ENCODE results near the gene ACKR3.

Gene ACKR3

DNA sequence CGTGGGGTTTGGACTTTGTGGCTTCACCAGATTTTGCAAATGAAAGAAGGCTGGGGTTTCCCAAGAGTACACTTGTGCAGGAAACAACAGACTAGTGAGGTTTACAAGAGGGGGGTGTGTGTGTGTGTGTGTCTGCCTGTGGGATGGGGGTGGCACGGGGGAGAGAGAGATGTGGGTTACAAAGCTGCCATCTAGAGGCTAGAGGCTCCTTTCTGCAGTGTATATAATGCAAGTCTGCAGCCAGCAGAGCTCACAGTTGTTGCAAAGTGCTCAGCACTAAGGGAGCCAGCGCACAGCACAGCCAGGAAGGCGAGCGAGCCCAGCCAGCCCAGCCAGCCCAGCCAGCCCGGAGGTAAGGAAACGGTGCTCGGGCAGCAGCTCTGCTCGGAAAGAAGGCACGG lies at the start of gene ACKR3:
Gene ACKR3, plus strand, starts transcription at position 253 of the 401 bp plus-strand sequence. CDS start 10,641 bp downstream, outside the sequence.
- DNase-seq (ENCODE audit: low spot score), result peak; percentile 87

DNA sequence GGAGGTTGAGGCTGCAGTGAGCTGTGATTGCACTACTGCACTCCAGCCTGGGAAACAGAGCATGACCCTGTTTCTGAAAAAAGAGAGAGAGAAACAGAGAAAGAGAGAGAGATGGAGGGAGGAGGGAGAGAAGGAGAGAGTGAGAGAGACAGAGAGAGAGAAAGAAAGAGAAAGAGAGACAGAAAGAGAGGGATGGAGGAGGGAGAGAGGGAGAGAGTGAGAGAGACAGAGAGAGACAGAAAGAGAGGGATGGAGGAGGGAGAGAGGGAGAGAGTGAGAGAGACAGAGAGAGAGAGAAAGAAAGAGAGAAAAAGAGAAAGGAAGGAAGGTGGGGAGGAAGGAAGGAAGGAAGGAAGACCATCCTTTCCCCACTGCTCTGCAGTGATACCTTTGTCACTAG lies 48.1 kb upstream of the ACKR3 start:
- DNase-seq (ENCODE audit: low spot score), result no peak

DNA sequence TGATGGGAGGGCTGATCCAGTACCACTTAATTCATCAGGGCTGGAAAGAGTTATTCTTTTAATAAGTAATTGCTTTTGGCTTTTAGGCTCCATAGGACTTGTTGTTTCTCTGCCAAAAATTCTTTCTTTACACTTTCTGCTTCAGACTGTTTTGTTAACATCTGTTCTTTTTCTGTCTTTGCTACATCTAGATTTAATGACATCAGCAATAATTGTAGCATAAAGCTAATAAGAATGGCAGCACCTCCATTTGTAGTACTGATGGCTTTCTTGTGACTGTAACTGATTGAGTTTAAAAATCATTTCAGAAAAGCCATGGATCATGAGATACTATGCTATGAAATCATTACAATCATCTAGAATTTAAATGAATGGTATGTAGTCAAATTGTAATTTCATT lies 46.4 kb upstream of the ACKR3 start:
- no peak for DNase-seq (ENCODE audit: low spot score)

DNA sequence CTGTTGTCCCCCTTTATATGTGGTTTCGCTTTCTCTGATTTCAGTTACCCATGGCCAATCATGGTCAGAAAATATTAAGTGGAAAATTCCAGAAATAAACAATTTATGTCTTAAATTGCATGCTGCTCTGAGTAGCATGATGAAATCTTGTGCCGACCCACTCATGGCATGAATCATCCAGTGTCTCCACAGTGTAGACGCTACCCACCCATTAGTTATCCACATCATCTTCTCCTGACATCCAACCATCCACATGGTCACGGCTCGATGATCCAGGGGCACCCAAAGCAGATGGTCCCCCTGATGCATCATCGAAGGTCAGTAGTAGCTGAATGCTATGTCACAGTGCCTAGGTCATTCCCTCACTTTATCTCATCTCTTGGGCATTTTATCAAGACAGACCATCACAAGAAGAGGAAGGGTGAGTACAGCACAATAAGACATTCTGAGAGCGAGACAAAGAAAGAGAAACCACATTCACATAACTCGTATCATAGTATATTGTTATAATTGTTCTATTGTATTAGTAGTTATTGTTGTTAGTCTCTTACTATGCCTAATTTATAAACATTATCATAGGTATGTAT lies 44.1 kb upstream of the ACKR3 start:
- DNase-seq (ENCODE audit: low spot score), result no peak

DNA sequence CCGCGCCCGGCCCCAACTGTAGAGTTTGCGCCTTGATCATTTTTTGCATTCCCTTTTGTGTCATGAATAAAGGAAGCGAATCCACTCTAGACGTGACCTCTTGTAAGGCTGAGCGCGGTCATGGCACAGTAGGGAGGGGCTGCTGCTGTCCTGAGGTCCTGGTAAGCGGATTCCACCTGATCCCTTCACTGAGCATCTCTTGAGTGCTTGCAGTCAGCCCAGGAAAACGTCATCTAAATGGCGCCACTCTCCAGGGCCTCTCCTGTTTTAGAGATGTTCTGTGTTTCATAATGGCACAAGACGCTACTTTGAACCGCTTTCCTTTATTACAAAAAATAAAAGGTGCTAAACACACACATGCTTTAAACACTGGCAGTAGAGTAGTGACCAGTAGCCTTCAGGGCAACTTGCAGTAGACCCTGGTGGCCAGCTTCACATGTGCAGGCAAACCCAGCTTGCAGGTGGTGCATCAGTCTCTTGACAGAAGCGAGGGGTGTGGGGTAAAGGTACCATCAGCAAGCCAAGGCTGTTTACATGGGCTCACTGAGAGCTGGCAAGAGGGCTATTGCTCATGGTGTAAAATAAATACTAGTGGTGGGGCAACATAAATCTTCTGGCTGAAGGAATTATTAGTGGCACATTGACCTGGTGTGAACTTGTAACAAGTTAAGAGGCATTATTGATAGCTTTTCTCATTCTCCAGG lies 43.0 kb upstream of the ACKR3 start:
- no peak for DNase-seq (ENCODE audit: low spot score)

DNA sequence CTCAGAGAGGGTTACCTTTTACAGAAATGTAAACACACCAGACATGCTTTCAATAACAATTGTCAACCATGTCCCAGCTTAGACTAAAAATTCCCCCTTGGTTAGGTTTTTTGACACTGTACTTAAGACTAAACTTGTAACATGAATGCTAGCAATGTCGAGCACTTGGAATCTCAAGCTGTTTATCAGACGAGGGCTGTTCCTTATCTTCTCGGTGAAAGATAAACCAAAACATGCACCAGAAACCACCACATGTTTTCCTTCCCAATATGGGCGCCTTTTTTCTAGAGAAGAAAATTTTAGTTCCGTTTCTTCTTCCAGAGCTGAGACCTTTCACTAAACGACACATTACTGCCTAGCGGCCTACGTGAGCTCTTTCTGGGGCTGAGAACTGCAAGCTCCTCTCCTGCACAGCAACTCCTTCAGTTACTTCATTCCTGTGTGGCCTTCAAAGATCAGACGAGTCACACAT lies 42.4 kb upstream of the ACKR3 start:
- DNase-seq (ENCODE audit: low spot score), result no peak

DNA sequence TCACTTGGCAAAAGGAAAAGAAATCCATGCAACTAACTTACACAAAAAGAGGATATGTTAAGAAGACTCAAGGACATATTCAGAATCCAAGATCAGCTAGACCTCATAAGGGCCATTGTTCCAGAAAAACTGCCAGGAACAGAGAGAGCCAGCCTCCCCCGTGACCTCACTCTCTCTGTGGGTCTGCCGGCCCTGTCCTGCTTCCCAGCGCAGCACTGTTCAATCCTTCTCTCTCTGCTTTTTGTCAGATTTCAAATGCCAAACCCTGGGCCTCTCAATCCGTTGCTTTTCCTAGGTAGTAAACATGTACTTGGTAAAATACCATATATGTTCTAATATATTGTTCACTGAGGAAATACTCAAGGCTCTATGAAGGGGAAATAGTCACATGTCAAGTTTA lies 40.0 kb upstream of the ACKR3 start:
- no peak for DNase-seq (ENCODE audit: low spot score)

DNA sequence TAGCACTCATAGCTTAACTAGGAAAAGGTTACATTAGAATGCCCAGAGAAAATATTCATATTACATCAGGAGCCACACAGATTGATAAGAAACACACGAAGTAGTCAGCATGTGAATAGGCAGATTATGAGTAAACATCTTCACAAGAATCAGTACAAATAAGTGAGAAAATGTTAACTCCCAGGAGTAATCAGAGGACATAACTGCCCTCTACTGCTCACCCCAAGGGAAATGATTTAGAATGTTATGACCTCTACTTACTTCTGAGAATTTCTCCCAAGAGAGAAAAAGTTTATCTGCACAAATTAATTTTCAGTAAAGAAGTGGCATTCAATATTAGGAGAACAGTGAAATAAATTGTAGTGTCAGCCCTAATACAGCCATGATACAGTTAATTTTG lies 39.1 kb upstream of the ACKR3 start:
- DNase-seq (ENCODE audit: low spot score), result no peak

DNA sequence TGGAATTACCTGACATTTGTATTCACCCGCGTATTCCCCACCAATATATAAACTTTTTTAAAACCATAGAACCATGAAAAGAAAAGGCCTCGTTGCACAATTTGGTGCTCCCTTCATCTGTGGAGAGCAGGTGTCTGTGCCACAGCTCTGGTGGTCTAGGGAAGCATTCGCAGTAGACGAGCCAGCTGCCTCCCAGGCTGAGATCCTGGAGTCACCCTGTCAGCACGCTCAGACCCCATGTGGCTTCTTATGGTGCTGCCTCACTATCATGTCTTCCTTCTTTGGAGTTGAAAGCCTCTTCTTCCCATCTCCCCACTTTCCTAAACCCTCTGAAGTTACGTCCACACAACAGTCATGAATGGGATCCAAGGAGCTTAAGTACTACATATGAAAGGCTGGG lies 38.4 kb upstream of the ACKR3 start:
- DNase-seq (ENCODE audit: low spot score), result no peak

DNA sequence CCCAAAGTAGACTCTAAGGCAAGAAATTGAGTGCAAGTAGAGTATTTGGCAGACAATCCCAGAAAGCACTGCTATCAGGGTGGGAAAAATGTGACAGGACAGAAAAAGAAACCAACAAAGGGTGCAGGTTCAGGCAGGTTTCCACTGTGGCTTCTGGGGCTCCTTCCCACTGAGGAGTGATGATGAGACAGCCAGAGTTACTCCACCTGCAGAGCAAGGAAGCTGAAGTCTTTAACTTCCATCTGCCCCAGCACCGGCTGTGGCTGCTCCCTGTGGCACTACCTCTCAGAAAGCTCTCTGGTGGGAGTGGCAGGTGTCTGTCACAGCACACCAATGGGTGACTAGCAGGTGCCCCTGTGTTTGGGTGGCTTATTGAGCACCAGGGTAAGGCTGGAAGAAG lies 37.6 kb upstream of the ACKR3 start:
- no peak for DNase-seq (ENCODE audit: low spot score)

DNA sequence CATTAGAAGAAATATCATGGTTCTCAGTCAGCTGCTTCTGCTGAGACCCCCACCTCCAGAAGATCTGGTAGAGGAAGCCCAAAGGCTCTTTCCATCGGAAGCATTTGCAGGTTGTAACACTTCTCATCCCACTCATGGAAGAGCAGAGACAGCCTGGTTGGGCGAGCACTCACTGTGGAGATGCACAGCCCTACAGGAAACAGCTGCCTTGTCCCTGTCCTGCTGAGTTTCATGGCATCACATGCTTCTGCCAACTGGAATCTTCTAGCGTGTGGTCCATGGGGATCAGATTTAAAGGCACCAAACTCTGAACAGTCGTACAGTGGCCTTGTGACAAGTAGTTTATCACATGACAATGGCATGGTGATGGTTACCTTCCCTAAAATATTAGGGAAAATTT lies 36.3 kb upstream of the ACKR3 start:
- no peak for DNase-seq (ENCODE audit: low spot score)

DNA sequence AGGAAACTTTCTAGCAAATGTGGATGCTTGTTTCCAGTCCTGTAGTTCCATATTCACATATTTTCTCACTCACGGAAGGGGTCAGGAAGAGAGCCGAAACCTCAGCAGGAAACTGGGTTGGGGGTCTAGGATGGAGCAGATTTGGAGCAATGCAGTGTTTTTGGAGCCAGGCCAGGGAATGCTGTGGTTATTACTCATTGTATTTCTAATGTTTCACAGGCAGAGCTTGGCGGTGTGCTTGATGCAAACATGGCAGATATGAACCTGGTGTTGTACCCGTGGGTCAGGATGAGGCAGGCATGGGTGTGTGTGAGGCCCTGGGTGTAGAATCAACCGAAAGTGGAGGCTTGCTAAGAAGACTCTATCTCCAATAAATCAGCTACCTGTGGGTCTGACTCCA lies 34.6 kb upstream of the ACKR3 start:
- no peak for DNase-seq (ENCODE audit: low spot score)

DNA sequence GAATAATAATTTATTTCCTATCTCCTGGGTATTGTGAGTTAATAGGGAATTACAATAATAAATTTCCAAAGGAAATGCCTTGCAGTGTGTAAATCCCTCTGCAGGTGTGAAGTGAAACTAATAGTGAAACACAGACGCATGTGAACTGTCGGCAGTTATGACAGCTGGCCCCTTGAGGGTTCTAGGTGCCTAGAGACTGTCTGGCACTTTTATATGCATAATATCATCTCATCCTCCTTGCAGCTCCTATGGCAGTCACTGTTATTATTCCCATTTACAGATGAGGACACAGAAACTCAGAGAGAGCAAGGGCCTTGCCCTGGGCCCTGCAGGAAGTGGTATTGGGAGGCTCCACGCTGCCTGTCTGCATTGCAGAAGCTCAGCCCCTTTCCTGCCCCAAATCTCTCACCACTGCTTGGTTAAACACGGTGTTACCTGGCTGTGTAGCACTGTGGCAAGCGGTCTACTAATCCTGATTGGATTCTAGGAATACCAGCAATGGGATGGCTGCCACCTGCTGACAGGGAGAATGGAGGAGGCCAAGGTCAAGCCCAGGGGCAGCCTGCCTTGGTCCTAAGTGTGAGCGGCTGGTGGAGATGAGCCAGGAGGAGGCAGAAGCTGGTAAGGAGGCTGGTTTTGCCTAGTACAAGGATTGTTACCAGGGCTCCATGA lies 32.8 kb upstream of the ACKR3 start:
- no peak for DNase-seq (ENCODE audit: low spot score)

DNA sequence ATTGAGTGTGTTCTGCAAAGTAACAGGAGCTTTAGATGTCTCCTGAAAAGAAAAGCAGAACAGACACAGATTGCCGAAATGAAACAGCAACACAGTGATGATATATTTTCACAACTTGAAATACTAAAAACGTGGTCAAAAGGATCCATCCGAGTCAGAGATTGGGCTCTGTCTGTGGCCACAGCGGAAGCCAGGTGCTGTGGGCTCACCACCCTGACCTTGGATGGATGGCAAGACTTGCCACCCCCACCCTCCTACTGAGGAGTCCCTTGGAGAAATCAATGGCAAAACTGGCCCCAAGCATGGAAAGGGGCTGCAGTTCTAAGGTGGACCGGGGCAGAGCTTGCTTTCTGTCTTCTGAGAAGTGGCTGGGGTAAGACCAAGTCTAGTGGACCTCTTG lies 31.4 kb upstream of the ACKR3 start:
- no peak for DNase-seq (ENCODE audit: low spot score)

DNA sequence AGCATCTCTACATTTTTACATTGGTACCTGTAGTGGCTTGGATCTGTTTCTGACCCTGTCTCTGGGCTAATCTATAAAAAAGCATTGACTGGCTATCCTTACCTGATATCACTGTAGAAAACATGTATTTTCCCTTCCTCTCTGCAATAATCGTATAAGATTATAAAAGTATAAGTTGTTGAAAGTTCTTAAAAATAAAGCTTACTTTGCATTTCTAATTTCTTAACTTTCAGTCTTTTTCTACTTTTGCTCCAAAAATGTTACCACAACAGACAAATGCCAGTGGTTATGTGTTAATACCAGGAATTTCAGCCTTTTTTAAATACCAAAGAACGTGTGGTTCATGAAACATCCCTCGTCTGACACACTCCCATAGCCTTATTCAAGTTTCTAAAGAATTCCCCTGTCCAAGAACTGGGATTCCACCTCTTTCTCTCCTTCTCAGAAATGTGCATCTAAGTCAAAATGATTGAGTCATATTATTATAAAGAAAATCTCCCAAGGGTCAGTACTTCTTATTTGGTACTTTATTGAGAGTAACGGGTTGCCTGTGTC lies 28.5 kb upstream of the ACKR3 start:
- DNase-seq (ENCODE audit: low spot score), result no peak

DNA sequence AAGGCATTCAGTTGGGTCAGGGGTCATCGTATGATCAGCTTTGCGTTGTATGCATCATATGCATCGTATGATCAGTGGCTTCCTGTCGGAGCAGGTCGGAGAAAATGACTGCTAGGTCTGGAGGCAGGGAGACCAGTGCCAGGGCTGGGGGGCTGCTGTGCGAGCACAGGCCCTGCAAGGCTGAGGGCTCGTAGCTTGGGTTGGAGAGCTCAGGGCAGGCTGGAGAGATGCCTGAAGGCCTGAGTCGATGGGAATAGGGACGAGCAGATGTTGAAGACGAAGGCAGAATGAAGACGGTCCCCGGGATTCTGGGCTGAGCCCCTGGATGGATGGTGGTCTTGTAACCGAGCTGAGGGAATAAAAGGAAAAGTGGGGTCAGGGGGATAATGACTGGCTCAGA lies 25.3 kb upstream of the ACKR3 start:
- no peak for DNase-seq (ENCODE audit: low spot score)

DNA sequence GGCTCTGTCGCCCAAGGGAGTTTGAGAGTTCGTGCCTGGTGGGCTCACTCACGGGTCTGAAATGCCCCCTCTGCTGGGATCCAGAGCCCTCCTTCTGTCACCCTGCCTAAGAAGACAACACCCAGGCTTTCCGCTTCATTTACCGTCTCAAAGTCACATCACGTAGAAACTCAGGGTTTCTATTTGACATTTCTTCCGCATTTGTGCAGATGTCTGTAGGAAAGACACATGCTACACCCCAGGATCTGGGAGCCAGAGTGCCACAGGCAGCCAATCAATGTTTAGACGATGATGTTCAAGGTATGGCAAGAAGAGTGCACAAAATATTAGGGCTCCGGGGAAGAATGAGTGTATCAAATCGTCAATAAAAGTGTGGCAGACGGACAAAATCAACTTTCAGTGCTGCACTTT lies 24.4 kb upstream of the ACKR3 start:
- no peak for DNase-seq (ENCODE audit: low spot score)

DNA sequence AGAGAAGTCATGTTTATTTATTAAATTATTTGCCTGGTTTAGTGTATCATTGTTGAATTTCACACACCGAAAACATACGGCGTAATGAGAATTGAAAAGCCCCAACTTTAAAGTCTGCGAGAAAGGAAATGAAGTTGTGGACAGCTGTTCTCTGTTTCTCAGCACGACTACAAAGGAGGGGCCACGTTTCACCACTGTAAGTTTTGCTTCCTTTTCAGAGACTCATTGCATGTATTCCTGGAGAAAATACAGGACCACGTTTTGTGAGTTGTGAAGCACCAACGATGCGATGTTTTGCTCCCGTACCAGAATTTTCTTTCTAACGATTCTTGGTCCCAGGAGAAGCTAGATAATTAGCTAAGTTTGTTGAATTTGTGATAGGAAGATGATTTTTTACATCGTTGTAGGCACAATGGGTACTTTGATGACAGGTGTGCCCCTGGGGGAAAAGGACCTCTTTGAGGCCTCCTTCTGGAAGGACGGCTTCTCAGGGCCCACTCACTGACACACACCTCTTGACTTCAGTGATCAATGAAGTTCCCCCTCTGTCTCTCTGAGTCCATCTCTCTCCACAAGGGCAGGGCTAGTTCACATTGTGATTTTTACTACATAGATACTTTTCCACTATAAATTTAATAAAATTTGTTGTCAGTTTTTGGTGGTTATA lies 23.7 kb upstream of the ACKR3 start:
- DNase-seq (ENCODE audit: low spot score), result no peak

DNA sequence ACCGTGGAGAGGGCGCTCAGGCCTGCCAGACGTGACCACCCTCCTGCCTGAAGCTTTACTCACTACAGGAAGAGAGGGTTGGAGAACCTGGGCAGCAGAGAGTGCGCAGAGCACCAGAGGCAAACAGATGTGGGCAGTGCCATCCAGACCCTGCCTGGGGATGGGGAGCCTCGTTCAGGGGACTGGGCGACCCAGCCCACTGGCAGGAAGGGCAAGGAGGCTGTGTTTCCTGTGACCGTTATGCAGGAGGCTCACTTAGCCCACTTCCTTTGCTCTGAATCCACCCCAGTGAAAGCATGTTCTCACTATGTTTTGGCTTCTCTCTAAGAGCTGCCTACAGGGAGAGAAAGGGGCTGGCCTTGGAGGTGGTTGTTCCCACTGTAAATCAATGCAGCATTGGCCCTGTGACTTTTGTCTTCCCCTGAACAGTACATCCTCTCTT lies 23.0 kb upstream of the ACKR3 start:
- DNase-seq (ENCODE audit: low spot score), result no peak

DNA sequence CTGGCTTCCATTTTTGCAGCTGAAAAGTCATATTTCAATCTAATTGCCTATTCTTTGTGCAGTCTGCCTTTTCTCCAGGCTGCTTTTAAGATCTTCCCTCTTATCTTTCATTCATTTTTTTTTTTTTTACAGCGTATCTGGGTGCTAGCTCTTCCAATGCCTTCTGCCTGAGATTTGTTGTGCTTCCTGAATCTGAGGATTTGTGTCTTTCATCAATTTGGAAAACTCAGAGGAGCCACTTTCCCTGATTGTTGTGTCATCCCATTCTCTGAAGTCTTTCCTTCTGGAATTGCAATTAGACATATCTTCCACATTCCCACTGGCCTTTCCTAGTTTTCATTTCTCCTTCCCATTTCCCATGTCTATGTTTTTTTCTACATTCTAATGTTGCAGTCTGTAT lies 21.9 kb upstream of the ACKR3 start:
- no peak for DNase-seq (ENCODE audit: low spot score)

DNA sequence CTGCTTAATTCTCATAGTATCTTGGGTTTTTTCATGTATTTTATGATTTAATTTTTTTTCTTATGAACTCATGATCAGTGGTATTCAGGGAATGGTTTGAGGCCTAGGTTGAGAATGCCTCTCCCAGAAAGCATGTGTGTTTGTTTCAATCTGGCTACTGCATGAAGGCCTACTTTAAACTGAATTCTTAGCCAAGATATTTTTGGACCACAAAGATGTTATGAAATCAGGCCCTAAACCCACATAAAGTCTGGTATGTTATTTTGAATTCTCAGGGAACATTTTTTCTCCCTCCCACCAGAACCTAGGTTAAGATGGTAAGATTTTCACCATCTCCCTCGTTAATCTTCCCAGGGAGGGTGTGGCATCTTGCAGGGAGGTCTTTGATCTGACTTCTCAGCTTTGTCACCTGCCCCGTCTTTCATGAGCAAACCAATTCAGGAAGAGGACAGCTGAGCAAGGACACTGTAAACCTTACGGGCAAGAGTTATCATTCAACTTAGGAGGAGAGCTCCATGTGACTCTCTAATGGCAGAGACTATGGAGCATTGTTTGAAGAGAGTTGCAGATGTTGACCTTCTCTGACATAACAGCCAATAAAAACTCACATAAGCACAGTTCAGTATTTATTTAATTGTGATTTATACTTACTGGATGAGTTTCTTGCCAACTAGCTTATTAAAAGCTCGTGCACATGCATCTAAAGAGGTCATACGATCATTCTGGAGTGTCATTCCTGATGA lies 21.3 kb upstream of the ACKR3 start:
- no peak for DNase-seq (ENCODE audit: low spot score)

DNA sequence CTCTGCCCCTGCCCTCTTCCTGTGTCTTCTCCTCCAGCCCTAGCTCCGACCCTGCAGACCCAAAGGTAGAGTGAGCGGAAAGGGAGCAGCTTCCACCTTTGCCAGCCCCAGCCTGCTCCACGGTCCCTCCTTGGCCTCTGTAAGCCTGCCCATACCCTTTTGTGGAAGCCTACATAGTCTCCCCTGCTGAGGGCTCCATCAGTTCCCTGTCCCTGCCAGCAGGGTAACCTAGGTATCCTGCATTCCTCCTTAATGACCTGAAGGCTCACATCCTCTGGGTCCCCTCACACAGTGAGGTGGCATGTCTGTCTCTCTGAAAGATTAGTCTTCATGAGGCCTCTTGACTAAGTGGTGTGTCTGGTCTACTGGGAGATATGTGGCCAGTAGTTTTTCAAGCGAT lies 20.5 kb upstream of the ACKR3 start:
- DNase-seq (ENCODE audit: low spot score), result no peak

Data from globus pallidus (tissue), 1 donor.